ENCODE data around the gene EXOC5.
A peak's percentile ranks its signal among the peaks of the same experiment; 100 is the strongest.

- TF ChIP-seq EZH2 (IDR thresholded peaks at IDR 0.05): no peak
- TF ChIP-seq CTCF (IDR thresholded peaks at IDR 0.05): no peak
- peak; percentile 59 for TF ChIP-seq EZH2phosphoT487 (IDR thresholded peaks at IDR 0.05)
Observed at GRCh38 chr14:57290751-57291150, 22.0 kb upstream of the EXOC5 start.

Data from neural progenitor cell (in vitro differentiated cells).